MM.1S (cell line): Measurements from ENCODE around the gene TMEM25.

ENCODE experiments used
- EZH2 ChIP-seq: fragments of 300-600 bp; sonication (generic); optimal IDR thresholded peaks from 2 replicates; pipeline ENCODE3; 2017; ENCODE audit warnings: low read depth, mild to moderate bottlenecking, antibody characterized with exemption, low read length, mixed read lengths
- TF ChIP-seq, protein P1 (sequence below): fragments of 300-600 bp; sonication (generic); IDR thresholded peaks from 2 replicates; pipeline ENCODE4 v1.5.1; 2016; ENCODE audit warnings: antibody characterized with exemption, low read length, mixed read lengths

DNA sequence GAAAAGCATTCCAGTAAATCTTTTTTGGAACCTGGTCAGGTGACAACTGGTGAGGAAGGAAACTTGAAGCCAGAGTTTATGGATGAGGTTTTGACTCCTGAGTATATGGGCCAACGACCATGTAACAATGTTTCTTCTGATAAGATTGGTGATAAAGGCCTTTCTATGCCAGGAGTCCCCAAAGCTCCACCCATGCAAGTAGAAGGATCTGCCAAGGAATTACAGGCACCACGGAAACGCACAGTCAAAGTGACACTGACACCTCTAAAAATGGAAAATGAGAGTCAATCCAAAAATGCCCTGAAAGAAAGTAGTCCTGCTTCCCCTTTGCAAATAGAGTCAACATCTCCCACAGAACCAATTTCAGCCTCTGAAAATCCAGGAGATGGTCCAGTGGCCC is 27.8 kb upstream of the TMEM25 start:
- TF ChIP-seq, protein P1, sequence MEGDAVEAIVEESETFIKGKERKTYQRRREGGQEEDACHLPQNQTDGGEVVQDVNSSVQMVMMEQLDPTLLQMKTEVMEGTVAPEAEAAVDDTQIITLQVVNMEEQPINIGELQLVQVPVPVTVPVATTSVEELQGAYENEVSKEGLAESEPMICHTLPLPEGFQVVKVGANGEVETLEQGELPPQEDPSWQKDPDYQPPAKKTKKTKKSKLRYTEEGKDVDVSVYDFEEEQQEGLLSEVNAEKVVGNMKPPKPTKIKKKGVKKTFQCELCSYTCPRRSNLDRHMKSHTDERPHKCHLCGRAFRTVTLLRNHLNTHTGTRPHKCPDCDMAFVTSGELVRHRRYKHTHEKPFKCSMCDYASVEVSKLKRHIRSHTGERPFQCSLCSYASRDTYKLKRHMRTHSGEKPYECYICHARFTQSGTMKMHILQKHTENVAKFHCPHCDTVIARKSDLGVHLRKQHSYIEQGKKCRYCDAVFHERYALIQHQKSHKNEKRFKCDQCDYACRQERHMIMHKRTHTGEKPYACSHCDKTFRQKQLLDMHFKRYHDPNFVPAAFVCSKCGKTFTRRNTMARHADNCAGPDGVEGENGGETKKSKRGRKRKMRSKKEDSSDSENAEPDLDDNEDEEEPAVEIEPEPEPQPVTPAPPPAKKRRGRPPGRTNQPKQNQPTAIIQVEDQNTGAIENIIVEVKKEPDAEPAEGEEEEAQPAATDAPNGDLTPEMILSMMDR = no peak
- TF ChIP-seq EZH2 = no peak
